ENCODE data around the gene SINHCAF. TPM values are rescaled to one million over a fixed set of nuclear protein-coding genes. Genes with fewer than 3 reads are reported as not detected.

SINHCAF gene
- total and polyA plus RNA-seq, 2 of the 8 experiments (the other 6 are each of a cell fraction or from before 2014, with no cell fraction given), result 138 to 576 TPM

DNA sequence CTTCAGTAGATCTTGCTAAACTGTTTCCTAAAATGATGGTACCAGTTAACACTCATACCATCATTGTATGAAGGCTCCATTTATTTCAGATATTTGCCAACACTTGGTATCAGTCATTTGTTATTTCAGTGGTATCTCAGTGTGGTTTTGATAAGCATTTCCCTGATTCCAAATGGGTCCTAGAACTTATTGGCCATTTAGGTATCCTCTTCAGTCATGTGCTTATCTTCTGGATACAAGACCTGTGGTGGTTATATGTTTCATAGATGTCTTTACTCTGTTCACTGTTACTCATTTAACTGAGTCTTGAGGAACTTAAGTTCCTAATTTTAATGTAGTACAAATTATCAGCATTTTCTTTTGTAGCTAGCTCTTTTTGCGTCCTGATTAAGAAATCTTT is 13.5 kb downstream of the SINHCAF start (continued):
- TF ChIP-seq EGR1 (IDR thresholded peaks at IDR 0.05; ENCODE audit: borderline replicate concordance, low read depth, low read length) (no peak), EP300 (IDR thresholded peaks at IDR 0.05; ENCODE audit: borderline replicate concordance in 1 of 2, low read depth in 2 of 2, low read length in 2 of 2) (no peak), POLR2A (IDR thresholded peaks at IDR 0.05; ENCODE audit: control extremely low read depth in 1 of 2, low read depth in 2 of 2, low read length in 2 of 2) (no peak), CREB1 (IDR thresholded peaks at IDR 0.05) (no peak), SAP30 (IDR thresholded peaks at IDR 0.05; ENCODE audit: insufficient read depth, insufficient replicate concordance, low read length) (no peak)
- TF ChIP-seq, protein P1, sequence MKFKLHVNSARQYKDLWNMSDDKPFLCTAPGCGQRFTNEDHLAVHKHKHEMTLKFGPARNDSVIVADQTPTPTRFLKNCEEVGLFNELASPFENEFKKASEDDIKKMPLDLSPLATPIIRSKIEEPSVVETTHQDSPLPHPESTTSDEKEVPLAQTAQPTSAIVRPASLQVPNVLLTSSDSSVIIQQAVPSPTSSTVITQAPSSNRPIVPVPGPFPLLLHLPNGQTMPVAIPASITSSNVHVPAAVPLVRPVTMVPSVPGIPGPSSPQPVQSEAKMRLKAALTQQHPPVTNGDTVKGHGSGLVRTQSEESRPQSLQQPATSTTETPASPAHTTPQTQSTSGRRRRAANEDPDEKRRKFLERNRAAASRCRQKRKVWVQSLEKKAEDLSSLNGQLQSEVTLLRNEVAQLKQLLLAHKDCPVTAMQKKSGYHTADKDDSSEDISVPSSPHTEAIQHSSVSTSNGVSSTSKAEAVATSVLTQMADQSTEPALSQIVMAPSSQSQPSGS (IDR thresholded peaks at IDR 0.05; ENCODE audit: low read length), result no peak
